ENCODE results near the gene ANTXR1. TPM values are rescaled to one million over a fixed set of nuclear protein-coding genes. Genes with fewer than 3 reads are reported as not detected.
A peak's percentile ranks its signal among the peaks of the same experiment; 100 is the strongest.

ANTXR1 gene
- total and polyA plus RNA-seq, 9 of the 15 experiments (the other 6 are each of a cell fraction or from before 2014, with no cell fraction given), result 0.07 to 1.00 (median 0.54) TPM

DNA sequence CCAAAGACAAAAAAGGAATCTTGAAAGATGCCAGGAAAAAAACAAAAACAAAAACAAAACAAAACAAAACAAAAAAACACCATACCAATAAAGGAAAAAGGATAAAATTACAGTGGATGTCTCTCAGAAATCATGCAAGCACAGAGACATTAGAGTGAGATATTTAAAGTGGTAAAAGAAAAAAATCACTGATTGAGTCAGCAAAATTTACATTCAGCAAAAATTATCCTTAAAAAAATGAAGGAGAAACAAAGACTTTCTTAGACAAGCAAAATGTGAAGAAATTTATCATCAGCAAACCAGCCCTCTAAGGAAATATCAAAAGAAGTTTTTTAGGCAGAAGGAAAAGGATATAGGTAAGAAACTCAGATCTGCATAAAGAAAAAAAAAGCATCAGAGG is 48.7 kb upstream of the ANTXR1 start:
- Histone ChIP-seq H3K79me2 (ENCODE audit: control insufficient read depth, insufficient read depth, low read length) (no peaks in the 10 kb centered on the region), H4K20me1 (replicated peaks; ENCODE audit: control insufficient read depth, insufficient read depth, low read length) (no peaks in the 10 kb centered on the region), H3K27ac (ENCODE audit: extremely low read depth, low read depth, low read length) (no peak overlapping the region), H3K4me1 (replicated peaks in 1 of 2; ENCODE audit: control insufficient read depth in 2 of 2, insufficient read depth in 2 of 2, low read length in 2 of 2) (no peaks in the 10 kb centered on the region), H3K4me2 (ENCODE audit: insufficient read depth, low read length) (no peak overlapping the region), H2AFZ (ENCODE audit: low read depth, low read length) (no peak overlapping the region), H3K27me3 (ENCODE audit: control insufficient read depth in 2 of 2, insufficient read depth in 2 of 2, low read length in 2 of 2) (peaks cover 4 to 9% of the 10 kb centered on the region in 2 experiments; a peak in 2 of 5 replicates), H3K4me3 (no peak overlapping the region), H3K9me1 (ENCODE audit: control insufficient read depth, insufficient read depth, low read length) (no peaks in the 10 kb centered on the region), H3K9me3 (replicated peaks; ENCODE audit: control insufficient read depth, insufficient read depth, low read depth, low read length) (no peaks in the 10 kb centered on the region), H3K9ac (ENCODE audit: insufficient read depth in 1 of 2, low read depth in 2 of 2, low read length in 2 of 2) (no peak overlapping the region), H3K36me3 (ENCODE audit: control insufficient read depth, insufficient read depth, low read length) (no peaks in the 10 kb centered on the region)
- FAIRE-seq, result no peak
- TF ChIP-seq, protein P1, sequence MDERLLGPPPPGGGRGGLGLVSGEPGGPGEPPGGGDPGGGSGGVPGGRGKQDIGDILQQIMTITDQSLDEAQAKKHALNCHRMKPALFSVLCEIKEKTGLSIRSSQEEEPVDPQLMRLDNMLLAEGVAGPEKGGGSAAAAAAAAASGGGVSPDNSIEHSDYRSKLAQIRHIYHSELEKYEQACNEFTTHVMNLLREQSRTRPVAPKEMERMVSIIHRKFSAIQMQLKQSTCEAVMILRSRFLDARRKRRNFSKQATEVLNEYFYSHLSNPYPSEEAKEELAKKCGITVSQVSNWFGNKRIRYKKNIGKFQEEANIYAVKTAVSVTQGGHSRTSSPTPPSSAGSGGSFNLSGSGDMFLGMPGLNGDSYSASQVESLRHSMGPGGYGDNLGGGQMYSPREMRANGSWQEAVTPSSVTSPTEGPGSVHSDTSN (CRISPR knock-in tag; IDR thresholded peaks at IDR 0.05; ENCODE audit: low read depth), result no peak
- TF ChIP-seq, protein P1 (tag; conservative IDR thresholded peaks at IDR 0.05; ENCODE audit: low read depth), result no peak
- TF ChIP-seq C11orf30 (IDR thresholded peaks at IDR 0.05; ENCODE audit: low read depth) (peak; percentile 47; the same call in 1 of the 2 replicates), CSDE1 (IDR thresholded peaks at IDR 0.05) (no peak), ARID1B (IDR thresholded peaks at IDR 0.05) (no peak), MCM5 (IDR thresholded peaks at IDR 0.05; ENCODE audit: low read depth) (no peak), HEY1 (CRISPR knock-in tag; IDR thresholded peaks at IDR 0.05; ENCODE audit: borderline replicate concordance) (no peak), MAFG (tag; conservative IDR thresholded peaks at IDR 0.05) (peak; percentile 19; the same call in 1 of the 2 replicates), ZNF24 (IDR thresholded peaks at IDR 0.05) (no peak), SMAD3 (CRISPR knock-in tag; conservative IDR thresholded peaks at IDR 0.05) (no peak), ZNF316 (IDR thresholded peaks at IDR 0.05) (peak; percentile 78), FOXK1 (CRISPR knock-in tag; IDR thresholded peaks at IDR 0.05; ENCODE audit: borderline replicate concordance) (no peak), CHD2 (IDR thresholded peaks at IDR 0.05; ENCODE audit: low read depth, low read length) (no peak), ZNF41 (CRISPR knock-in tag; conservative IDR thresholded peaks at IDR 0.05) (no peak)
- TF ChIP-seq, protein P2, sequence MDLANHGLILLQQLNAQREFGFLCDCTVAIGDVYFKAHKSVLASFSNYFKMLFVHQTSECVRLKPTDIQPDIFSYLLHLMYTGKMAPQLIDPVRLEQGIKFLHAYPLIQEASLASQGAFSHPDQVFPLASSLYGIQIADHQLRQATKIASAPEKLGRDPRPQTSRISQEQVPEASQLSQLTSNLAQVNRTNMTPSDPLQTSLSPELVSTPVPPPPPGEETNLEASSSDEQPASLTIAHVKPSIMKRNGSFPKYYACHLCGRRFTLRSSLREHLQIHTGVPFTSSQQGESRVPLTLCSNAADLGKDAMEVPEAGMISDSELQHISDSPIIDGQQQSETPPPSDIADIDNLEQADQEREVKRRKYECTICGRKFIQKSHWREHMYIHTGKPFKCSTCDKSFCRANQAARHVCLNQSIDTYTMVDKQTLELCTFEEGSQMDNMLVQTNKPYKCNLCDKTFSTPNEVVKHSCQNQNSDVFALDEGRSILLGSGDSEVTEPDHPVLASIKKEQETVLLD (IDR thresholded peaks at IDR 0.05), result no peak
- TF ChIP-seq, protein P3, sequence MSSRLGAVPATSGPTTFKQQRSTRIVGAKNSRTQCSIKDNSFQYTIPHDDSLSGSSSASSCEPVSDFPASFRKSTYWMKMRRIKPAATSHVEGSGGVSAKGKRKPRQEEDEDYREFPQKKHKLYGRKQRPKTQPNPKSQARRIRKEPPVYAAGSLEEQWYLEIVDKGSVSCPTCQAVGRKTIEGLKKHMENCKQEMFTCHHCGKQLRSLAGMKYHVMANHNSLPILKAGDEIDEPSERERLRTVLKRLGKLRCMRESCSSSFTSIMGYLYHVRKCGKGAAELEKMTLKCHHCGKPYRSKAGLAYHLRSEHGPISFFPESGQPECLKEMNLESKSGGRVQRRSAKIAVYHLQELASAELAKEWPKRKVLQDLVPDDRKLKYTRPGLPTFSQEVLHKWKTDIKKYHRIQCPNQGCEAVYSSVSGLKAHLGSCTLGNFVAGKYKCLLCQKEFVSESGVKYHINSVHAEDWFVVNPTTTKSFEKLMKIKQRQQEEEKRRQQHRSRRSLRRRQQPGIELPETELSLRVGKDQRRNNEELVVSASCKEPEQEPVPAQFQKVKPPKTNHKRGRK (tag; IDR thresholded peaks at IDR 0.05), result 0 out of 2 replicates have a peak, but pooled peaks have one; percentile 1
- TF ChIP-seq, protein P4, sequence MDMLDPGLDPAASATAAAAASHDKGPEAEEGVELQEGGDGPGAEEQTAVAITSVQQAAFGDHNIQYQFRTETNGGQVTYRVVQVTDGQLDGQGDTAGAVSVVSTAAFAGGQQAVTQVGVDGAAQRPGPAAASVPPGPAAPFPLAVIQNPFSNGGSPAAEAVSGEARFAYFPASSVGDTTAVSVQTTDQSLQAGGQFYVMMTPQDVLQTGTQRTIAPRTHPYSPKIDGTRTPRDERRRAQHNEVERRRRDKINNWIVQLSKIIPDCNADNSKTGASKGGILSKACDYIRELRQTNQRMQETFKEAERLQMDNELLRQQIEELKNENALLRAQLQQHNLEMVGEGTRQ (CRISPR knock-in tag; IDR thresholded peaks at IDR 0.05), result no peak
- DNase-seq (ENCODE audit: extremely low read depth in 1 of 4, low spot score in 3 of 4), result no peak
- in situ Hi-C loops (cut with MboI) (no loop called here), intact Hi-C loops (cut with micrococcal nuclease) (no loop called here)
- no TSS peak for BruUV-seq (replicated peaks)
- ChIA-PET POLR2A (no interaction called here), CTCF (ENCODE audit: low intra/inter-chr PET ratio) (no interaction called here)
- ATAC-seq, result no peak
